HG02571 (cell line): ENCODE results near the gene PREX1.

Experiments
- ATAC-seq: cut with Tn5 transposase; IDR thresholded peaks from one replicate; pipeline ENCODE4 v1.9.1; 2021; ENCODE audit warnings: mild to moderate bottlenecking, moderate library complexity; ENCODE audit not compliant: unreplicated experiment

Gene PREX1

DNA sequence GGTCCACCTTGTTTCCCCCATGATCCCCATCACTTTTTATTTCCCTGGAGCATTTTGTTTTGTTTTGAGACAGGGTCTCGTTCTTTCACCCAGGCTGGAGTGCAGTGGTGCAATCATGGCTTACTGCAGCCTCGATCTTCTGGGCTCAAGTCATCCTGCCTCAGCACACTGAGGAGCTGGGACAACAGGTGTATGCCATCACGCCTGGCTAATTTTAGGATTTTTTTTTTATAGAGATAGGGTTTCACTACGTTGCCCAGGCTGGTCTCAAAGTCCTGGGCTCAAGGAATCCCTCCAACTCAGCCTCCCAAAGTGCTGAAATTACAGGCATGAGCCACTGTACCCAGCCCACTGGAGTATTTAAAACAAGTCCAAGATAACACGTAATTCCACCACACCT is 179.9 kb downstream of the PREX1 start:
- no peak for ATAC-seq

DNA sequence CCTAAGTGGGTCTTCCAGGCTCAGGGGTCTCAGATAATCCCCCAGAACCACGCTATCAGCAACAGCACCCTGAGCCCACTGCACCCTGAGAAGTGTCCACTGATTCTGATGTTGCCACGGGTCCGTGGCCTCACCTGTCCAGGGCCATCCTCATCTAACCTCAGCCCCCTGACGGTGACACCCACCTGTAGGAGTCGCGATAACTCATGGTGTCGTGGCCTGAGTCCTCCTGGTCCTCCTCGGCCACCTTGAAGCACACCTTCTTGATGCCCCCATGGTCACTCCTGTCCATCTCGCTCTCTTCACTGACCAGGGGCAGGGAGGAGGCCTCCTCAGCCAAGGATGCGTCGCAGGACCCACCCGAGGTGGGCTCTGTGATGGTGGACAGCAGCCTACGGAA is 182.1 kb downstream of the PREX1 start:
- no peak for ATAC-seq

DNA sequence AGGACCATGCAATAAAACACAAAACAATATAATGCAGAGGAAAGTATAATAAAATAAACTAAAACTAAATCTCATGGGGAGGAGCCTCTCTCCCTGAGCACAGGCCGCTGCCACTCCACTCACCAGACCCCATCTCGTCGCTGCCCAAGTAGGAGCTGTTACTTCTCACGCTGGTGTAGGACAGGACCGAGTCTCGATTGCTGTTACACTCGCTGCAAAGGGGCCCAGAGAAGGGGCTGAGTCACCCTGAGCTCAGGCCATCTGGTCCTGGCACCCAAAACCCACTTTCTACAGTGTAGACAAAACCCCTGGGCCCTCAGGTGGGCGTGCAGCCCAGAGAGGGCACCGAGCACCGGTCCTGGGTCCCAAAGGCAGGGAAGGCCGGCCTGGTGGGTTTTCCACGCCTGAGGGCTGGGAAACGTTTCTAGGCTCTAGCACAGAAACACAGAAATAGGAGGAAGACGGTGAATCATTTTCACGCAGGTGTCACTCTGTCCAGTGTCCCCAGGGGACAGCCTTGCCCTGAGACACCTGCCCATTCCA is 183.4 kb downstream of the PREX1 start:
- ATAC-seq: no peak

DNA sequence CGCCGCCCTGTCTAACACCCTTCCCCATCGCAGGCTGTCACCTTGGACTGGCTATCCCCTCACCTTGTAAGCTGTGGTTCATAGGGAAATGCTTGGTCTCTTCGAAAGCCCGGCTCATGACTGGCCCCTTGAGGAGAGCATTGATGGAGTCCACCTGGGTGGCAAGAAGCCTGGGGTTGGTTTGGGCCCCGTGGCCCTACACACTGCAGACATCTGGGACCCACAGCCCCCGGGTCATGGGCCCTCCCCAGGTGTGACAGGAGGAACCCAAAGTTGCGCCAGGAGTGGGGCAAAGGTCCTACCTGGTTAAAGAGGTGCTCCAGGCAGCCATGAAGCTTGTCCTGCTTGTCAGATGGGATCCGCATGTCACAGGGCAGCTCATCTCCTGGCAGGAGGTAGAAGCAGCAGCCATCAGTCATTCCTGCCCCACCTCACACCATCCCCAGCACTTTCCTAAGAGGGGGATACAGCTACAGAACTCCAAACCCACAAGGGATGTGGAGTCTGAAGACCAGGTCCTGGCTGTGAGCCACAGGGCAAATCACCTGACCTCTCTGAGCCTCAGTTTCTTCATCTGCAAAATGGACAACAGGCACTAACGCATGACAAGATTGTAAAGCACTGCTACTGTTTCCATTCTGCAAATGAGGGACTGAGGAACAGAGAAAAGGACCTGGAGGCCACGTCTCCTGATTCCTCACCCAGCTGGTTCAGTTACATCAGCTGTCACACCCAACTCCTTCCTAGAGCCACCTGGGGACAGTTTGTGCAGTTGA is 185.5 kb downstream of the PREX1 start:
- no peak for ATAC-seq

DNA sequence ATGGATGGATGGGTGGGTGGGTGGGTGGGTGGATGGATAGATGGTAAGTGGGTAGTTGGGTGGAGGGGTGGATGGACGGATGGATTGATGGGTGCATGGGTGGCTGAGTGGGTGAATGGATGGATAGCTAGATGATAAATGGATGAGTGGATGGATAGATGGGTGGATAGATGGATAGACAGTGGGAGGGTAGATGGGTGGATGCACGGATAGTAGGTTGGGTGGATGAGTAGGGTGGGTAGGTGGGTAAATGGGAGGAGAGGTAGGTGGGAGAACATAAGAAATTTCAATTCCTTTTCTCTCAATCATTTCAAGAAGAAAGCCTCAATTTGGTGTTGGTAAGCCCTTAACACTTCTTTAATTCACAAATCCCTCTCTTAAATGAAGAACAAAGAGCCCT is 186.9 kb downstream of the PREX1 start:
- ATAC-seq: no peak

DNA sequence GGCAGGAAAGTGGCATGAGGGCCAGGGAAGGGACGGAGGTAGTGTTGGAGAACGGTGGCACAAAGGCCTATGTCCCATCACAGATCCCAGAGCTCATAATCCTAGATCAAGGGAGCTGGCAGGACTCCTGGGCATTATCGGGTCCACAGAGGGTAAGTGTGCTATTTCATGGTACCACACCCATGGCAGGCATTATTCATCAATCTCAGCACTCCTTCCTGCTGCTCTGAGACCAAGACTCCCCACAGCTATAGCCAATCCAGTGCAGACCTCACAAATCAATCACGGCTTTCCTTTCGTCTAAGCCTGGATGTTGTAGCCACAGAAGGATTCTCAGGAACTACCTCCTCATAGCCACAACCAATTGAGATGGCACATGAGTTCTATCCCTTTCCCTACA is 187.9 kb downstream of the PREX1 start:
- ATAC-seq: no peak

DNA sequence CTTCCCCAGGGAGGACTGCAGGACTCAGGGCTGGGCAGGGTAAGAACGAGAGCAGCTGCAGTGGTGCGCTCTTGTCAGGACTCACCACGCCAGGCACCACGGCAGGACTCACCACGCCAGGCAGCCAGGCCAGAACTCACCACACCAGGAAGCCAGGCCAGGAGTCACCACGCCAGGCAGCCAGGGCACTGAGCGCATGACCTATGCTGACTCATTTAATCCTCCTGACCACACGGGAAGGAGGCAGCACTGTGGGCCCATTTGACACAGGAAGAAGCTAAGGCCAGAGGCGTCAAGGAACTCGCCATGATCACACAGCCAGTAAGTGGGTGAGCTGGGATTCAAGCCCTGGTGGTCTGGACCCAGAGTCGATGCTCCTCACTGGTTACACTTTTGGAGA is 189.3 kb downstream of the PREX1 start:
- ATAC-seq: no peak

DNA sequence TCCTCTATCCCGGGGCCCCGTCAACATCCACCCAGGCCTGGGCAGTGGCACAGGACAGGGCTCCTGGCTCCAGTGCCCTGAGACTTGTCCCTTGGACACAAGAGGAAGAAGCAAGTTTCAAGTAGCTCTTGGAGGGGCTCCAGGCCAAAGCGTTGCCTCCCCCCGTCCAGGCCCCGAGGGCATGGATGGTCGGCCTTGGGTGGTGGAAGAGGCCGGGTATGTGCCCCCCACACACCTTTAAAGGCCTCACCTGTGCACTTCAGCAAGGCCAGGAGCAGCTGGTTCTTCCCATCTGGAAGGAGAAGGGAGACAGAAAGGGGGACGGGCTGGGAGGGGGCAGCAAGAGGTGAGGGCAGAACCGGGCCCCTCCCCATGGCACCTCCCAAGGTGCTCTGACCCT is 190.3 kb downstream of the PREX1 start:
- no peak for ATAC-seq

DNA sequence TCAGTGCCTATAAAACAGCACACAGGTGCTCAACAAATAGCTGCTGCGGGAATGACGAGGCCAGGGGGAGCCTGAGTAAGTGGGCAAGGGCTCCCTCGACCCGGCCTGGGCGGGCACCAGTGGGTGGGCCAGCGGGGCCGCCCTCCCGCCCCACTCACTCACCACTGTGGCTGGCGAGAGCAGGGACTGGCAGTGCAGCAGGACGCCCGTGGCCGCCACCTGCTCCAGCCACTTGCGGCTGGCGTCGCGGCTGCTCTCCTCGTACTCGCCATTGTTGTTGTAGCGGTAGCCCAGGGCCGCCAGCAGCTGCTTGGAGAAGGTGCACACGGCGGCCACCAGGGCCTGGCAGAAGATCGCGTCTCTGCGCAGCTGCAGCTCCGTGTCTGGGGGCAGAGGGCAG is 191.5 kb downstream of the PREX1 start:
- ATAC-seq: no peak

DNA sequence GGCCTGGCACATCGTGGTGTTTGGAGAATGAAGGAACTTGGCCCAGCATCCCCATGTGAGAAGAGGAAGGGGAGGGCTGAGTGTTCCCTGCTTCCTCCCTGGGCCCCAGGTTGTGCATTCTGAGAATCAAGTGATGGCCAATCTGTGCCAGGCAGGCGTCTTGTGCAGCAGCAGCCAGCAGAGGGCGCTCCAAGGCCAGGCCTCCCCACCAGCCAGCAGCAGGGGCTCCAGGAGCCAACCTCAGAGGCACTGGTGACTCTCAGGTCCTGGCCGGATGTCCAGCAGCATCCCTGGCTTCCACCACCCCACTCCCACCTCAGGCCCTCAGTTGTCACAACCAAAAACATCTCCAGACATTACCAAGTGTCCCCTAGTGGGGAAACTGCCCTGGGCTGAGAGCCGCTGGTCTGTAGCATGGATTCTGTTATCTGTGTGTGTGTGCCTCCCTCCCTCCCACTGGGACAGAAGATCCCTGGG is 192.0 kb downstream of the PREX1 start:
- ATAC-seq: no peak

DNA sequence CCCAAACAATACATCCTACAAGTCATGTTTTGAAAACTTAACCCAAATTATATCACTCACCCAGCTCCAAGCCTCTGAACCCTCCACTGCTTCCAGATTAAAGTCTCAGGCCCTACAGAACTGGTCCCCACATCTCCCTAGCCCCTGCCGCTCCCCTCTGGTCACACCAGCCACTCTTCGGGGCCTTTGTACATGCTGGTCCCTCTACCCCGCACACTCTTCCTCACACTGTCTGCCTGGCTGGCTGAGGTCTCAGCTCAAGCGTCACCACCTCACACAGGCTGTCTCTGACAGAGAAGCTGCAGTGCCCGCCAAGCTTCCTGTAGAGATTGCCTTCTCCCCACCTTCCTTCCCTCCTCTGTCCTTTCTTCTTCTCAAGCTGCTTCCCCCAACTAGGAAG is 192.4 kb downstream of the PREX1 start:
- no peak for ATAC-seq

DNA sequence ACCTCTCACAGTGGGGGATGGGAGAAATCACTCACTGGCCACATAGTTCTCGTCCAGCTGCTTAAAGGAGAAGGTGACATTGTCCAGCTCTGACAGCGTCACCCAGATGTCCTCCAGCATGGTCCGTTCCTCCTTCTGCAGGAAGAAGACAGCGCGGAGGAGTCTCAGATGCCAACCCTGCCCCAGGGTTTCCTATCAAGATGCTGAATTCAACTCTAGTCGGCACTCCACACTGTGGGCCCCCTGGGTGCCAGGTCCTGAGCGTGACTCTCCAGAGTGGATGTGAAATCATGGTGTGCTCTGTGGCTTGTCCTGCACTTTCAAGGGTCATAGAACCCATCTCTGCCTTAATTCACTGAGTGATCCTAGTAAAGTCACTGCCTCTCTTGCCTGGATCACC is 193.2 kb downstream of the PREX1 start:
- no peak for ATAC-seq

DNA sequence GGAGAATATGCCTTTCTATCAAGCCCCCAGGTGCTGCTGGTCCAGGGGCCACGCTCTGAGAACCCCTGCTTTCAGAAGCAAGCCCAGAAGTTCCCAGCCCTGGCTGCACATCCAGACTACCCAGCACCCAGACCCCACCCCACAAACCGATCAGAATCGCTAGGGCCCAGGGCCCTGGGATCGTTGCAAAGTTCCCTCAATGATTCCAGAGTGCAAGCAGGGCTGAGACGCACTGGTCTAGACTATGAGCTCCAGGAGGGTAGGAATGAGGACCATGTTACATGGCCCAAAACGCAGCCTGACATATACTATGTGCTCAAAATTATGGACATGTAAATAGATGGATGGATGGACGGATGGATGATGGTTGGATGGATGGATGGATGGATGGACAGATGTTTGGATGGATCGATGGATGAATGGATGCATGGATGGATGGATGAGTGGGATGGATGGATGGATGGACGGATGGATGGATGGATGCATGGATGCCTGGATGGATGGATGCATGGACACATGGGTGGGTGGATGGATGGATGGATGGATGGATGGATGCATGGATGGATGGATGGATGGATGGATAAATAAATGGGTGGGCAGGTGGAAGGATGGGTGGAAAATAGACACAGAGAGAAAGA is 194.1 kb downstream of the PREX1 start:
- no peak for ATAC-seq

DNA sequence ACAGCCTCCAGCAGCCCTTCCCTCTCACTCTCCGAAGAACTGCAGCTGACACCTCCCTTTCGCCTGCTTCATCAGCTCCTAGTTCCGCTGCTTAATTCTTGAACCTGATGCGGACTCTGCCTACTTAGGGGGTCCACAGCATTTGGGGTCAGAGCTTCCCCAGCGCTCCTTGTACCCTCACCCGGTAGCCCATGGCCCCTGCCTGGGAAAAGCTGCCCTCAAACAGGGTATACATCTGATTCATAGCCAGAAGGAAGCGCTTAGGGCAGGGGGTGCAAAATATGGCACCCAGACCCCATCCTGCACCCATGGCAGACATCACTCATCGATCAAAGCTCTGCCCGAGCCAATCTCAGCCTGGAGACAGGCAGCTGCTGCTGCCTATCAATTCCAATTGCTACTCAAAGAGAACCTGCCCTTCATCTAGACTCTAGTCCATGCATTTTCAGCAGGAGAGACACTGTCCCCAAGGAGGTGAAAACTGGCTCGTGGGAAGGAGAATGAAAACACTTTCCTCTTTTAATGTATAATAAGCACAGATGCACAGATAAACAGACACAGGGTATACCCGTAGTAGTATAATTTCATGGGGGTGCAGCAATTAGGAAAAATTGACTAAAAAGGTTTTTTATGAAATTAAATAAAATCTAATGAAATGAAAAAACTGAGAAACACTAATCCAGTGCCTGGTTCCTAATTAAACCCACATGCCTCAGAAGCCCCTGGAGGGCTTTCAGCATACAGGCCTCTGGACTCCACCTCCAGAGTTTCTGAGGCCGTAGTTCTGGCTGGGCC is 194.8 kb downstream of the PREX1 start:
- no peak for ATAC-seq

DNA sequence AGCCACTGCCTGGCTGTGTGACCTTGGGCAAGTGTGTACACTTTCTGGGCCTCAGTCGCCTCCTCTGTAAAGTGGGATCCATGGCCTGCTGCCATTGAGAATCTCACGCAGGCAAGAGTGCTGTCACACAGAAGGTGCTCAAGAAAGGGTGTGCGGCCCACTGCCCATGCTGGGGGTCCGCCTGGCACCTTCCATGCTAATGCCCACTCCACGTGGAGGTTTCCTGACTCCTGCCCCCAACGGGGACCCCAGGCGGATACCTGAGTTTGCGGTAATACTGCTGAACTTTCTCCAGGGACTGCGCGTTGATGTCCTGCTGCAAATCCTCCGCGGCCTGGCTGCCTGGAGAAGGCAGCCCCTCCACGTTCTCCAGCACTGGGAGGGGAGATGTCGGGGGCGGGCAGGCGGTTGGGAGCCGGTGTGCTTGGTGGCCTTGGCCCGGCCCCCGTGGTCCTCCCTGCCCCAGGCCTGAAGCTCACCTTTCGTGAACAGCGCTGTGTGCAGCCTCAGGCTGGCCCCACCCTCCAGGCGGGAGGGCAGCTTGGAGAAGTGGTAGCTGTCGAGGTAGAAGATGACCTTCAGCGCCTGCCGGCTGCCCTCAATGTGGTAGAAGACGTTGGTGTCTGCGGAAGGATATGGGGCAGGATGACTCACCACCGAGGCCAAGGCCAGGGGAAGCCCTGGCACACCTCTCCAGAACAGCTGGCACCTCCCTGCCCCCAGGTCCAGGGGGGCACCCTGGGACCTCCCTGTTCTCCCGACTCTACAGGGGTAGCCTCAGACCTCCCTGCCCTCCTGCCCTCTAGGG is 195.6 kb downstream of the PREX1 start:
- ATAC-seq: no peak

DNA sequence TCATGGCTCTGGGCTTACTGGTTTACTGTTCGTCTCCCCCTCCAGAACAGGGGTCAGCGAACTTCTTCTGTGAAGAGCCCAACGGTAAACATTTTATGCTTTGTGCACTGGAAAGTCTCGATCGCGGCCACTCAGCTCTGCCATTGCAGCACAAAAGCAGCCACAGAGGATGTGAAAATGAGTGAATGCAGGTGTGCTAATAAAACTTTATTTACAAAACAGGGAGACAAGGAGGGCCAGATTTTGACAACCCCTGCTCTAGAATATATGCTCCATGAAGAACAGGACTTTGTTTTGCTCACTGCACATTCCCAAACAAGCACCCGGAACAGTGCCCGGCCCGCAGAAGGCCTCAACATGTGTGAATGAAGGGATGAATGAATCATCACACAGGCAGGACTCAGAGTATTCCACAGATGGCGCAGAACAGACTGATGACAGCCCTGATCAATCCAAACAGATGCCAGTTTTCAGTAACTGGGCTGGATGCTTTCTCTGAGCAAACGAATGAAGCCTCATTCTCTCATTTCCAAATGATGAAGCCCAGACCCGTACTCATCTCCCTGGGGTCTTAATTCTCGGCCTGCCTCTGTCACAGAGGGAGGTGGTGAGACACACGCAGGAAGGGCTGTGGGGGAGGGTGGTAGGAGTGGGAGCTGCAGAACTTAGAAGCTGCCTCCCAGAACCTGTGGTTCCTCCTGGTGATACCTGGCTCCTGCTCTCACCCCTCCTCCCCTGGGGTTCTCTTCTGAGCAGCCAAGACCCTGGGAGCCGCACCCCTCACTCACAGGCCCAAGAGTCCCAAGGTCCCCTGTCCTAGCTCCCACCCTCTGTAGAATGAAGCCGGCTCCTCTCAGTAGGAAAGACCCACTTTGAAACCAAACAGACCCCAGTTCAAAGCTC is 196.4 kb downstream of the PREX1 start:
- ATAC-seq: no peak

DNA sequence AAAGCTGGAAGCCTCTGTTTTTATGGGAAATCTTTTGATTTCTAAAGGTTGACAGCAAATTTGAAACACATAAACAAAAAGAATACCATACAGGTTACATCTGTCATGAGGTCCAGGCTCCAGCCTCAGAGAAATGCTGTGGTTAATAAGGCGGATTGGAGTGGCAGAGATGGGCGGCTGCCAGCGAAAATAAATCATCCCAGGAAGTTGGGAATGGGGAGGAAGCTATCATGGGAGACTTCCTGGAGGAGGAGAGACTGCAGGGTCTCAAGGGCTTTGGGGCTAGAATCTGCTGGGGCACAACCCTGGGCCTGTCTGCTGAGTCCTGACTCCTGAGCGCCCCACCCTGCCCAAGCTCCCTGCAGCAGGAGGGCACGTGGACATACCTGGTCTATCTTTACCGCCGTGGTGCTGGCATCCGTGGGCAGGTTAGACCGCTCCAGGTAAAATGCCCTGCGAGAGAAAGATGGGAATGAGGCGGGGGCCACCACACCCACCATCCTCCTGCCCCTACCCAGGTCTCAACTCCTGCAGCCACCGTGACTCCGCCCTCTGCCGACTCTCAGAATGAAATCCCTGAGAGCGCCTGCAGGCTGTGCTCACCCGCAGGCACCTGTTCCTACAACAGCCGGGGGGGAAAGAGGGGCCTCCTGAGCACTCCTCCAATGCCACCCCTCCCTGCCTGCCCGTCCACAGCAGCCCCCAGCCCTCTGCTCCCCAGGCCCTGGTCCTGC is 197.3 kb downstream of the PREX1 start:
- no peak for ATAC-seq

DNA sequence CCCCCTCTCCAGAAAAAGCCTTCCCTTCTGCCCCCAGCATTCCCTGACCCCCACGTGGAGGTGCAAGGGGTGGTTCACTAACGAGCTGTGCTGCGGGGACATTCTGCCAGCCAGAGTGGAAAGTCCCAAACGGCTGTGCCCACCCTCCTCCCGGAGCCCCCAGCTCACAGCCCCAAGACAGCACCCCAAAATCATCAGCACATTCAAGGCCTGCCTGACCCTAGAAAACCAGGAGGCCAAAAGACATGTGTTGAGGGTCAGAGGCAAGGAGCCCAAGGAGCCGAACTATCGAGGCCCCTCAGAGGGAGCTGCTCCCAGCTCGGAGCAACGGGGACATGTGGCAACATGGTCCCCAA is 197.9 kb downstream of the PREX1 start:
- ATAC-seq: no peak
